Iris pigment epithelial cell (primary cell): Measurements from ENCODE around the gene ASCC1.
A peak's percentile ranks its signal among the peaks of the same experiment; 100 is the strongest.
"Not testable (repeated sequence)": the region's sequence is repeated elsewhere in the genome, so short reads cannot be mapped to it uniquely, and the experiment has no call there.

Experiments used
- DNase-seq: peaks from one replicate; pipeline ENCODE4 v3.0.0-alpha.2; 2011; ENCODE audit warnings: low read depth

The ASCC1 gene

GRCh38 chr10:72219235-72219814 lies 3.2 kb upstream of the ASCC1 start:
- DNase-seq: no peak

- DNase-seq: no peak
Observed at GRCh38 chr10:72218726-72219125, 2.6 kb upstream of the ASCC1 start.

GRCh38 chr10:72218325-72218724 lies 2.2 kb upstream of the ASCC1 start:
- DNase-seq: no peak

- not testable (repeated sequence) for DNase-seq
Observed at GRCh38 chr10:72211832-72212231, 4.2 kb downstream of the ASCC1 start.

GRCh38 chr10:72211381-72211780 lies 4.7 kb downstream of the ASCC1 start:
- peak; percentile 36 for DNase-seq

- not testable (repeated sequence) for DNase-seq
Observed at GRCh38 chr10:72208526-72208925, 7.5 kb downstream of the ASCC1 start.

GRCh38 chr10:72206511-72207229 lies 9.4 kb downstream of the ASCC1 start:
- DNase-seq: no peak

- no peak for DNase-seq
Observed at GRCh38 chr10:72204724-72205123, 11.4 kb downstream of the ASCC1 start.

- no peak for DNase-seq
Observed at GRCh38 chr10:72204296-72204695, 11.8 kb downstream of the ASCC1 start.

- DNase-seq: no peak
Observed at GRCh38 chr10:72201293-72201692, 14.8 kb downstream of the ASCC1 start.

GRCh38 chr10:72200883-72201282 lies 15.2 kb downstream of the ASCC1 start:
- no peak for DNase-seq

- no peak for DNase-seq
Observed at GRCh38 chr10:72194949-72195348, 21.1 kb downstream of the ASCC1 start.

GRCh38 chr10:72186982-72187330 lies 29.1 kb downstream of the ASCC1 start:
- no peak for DNase-seq

GRCh38 chr10:72186258-72186981 lies 29.7 kb downstream of the ASCC1 start:
- DNase-seq: peak; percentile 67

GRCh38 chr10:72184156-72184555 lies 31.9 kb downstream of the ASCC1 start:
- no peak for DNase-seq

- no peak for DNase-seq
Observed at GRCh38 chr10:72177454-72177853, 38.6 kb downstream of the ASCC1 start.

GRCh38 chr10:72176701-72177100 lies 39.4 kb downstream of the ASCC1 start:
- no peak for DNase-seq

- peak; percentile 55 for DNase-seq
Observed at GRCh38 chr10:72175149-72175548, 40.9 kb downstream of the ASCC1 start.

- no peak for DNase-seq
Observed at GRCh38 chr10:72174297-72174662, 41.8 kb downstream of the ASCC1 start.

GRCh38 chr10:72173619-72174296 lies 42.3 kb downstream of the ASCC1 start:
- DNase-seq: peak; percentile 21

GRCh38 chr10:72173262-72173618 lies 42.8 kb downstream of the ASCC1 start:
- DNase-seq: no peak

- DNase-seq: peak; percentile 91
Observed at GRCh38 chr10:72171175-72171630, 44.9 kb downstream of the ASCC1 start.

GRCh38 chr10:72170733-72171132 lies 45.3 kb downstream of the ASCC1 start:
- no peak for DNase-seq
